ENCODE measurements around the gene SAA1.

GRCh38 chr11:18307461-18308139 lies 41.5 kb downstream of the SAA1 start:
- no peak for TF ChIP-seq CTCF (IDR thresholded peaks at IDR 0.05)
- TF ChIP-seq SIN3A (IDR thresholded peaks at IDR 0.05; ENCODE audit: borderline replicate concordance, insufficient read depth, low read depth, low read length): no peak
